Tibial nerve (tissue), 4 donors: ENCODE measurements around the gene C17orf67.

Experiments used
- EP300 ChIP-seq, 2 donors: sonication (generic); formaldehyde crosslinking; IDR thresholded peaks; one replicate each; pipeline ENCODE4 v1.6.1; 2017; ENCODE audit warnings: antibody characterized with exemption in 2 of 2, mild to moderate bottlenecking in 1 of 2
- POLR2A ChIP-seq, 2 donors: fragments of 450-650 bp; IDR thresholded peaks; one replicate each; pipeline ENCODE4 v1.6.1; 2017; ENCODE audit warnings: antibody characterized with exemption in 2 of 2, mild to moderate bottlenecking in 2 of 2, moderate library complexity in 2 of 2
- TF ChIP-seq, protein P1 (sequence below), 5 experiments: fragments of 200-600 bp in 3 of 5; fragments of 450-650 bp in 2 of 5; sonication (generic) in 3 of 5; IDR thresholded peaks; one replicate each; pipeline ENCODE4 v1.5.1; 2016 to 2019; ENCODE audit warnings: antibody characterized with exemption in 5 of 5, mild to moderate bottlenecking in 3 of 5, moderate library complexity in 2 of 5

DNA sequence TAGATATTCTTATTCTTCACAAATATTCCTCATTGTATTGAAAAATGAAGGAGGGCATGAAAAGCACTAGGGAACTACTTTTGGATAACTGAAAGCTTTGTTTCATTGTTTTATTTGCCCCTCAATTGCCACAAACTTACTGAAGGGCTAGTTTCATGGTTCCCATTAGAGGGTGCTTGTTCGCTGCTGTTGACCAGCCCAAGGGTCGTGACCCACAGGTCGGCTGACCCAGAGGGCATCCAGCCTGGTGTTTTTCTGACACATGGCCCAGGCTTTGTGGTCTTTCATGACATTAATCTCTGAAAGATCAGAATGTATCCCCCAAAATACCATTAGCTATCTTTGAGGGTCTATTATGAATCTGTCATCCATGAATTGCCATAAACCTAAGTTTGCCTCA is 30.3 kb upstream of the C17orf67 start:
- TF ChIP-seq, protein P1, sequence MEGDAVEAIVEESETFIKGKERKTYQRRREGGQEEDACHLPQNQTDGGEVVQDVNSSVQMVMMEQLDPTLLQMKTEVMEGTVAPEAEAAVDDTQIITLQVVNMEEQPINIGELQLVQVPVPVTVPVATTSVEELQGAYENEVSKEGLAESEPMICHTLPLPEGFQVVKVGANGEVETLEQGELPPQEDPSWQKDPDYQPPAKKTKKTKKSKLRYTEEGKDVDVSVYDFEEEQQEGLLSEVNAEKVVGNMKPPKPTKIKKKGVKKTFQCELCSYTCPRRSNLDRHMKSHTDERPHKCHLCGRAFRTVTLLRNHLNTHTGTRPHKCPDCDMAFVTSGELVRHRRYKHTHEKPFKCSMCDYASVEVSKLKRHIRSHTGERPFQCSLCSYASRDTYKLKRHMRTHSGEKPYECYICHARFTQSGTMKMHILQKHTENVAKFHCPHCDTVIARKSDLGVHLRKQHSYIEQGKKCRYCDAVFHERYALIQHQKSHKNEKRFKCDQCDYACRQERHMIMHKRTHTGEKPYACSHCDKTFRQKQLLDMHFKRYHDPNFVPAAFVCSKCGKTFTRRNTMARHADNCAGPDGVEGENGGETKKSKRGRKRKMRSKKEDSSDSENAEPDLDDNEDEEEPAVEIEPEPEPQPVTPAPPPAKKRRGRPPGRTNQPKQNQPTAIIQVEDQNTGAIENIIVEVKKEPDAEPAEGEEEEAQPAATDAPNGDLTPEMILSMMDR (IDR thresholded peaks at IDR 0.05): no peak
- TF ChIP-seq POLR2A (IDR thresholded peaks at IDR 0.05) (no peak), EP300 (IDR thresholded peaks at IDR 0.05) (no peak)
